ENCODE results near the gene ANO6. TPM values are rescaled to one million over a fixed set of nuclear protein-coding genes. Genes with fewer than 3 reads are reported as not detected.

ANO6 gene
- total RNA-seq, 3 donors from 2014 or later (not counting 1 experiment from before 2014, with no cell fraction given) = 26.6 to 31.0 (median 30.4) TPM

DNA sequence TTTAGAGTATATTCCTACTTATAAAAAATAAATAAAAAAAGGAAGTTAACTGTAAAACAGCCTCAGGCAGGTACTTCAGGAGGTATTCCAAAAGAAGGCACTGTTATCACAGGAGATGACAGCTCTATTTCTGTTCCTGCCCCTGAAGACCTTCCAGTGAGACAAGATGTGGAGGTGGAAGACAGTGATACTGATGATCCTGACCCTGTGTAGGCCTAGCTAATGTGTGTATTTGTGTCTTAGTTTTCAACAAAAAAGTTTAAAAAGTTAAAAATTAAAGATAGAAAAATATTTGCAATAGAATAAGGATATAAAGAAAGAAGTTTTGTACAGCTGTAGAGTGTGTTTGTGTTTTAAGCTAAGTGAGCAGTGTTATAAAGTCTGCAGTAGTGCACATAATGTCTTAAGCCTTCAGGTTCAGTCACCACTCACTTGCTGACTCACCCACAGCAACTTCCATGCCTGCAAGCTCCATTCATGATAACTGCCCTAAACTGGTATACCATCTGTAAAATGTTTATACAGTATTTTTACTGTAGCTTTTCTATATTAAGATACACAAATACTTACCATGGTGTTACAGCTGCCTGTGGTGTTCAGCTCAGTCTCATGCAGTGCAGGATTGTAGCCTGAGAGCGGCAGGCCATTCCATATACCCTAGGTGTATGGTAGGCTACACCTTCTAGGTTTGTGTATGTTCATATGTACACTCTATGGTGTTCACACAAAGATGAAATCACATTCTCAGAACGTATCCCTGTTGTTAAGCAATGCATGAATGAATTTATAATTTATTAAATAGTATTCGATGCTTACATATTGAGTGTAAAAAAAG, 121.1 kb downstream of the ANO6 start:
- Mint-ChIP-seq H3K9me3 (no peaks in the 10 kb centered on the region), H3K36me3 (no peaks in the 10 kb centered on the region), H3K4me1 (no peaks in the 10 kb centered on the region), H3K4me3 (no peak overlapping the region), H3K27me3 (ENCODE audit: low read depth in 2 of 2) (no peaks in the 10 kb centered on the region), H3K27ac (no peak overlapping the region)
- intact Hi-C loops (cut with micrococcal nuclease) = no loop called here
- ATAC-seq (no peak), DNase-seq (no peak)
- TF ChIP-seq, protein P1, sequence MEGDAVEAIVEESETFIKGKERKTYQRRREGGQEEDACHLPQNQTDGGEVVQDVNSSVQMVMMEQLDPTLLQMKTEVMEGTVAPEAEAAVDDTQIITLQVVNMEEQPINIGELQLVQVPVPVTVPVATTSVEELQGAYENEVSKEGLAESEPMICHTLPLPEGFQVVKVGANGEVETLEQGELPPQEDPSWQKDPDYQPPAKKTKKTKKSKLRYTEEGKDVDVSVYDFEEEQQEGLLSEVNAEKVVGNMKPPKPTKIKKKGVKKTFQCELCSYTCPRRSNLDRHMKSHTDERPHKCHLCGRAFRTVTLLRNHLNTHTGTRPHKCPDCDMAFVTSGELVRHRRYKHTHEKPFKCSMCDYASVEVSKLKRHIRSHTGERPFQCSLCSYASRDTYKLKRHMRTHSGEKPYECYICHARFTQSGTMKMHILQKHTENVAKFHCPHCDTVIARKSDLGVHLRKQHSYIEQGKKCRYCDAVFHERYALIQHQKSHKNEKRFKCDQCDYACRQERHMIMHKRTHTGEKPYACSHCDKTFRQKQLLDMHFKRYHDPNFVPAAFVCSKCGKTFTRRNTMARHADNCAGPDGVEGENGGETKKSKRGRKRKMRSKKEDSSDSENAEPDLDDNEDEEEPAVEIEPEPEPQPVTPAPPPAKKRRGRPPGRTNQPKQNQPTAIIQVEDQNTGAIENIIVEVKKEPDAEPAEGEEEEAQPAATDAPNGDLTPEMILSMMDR (IDR thresholded peaks at IDR 0.05) = no peak
- no peaks in the 10 kb centered on the region for H3K9me3 ChIP-seq (ENCODE audit: control insufficient read depth, insufficient read depth, low read length)
- WGBS (ENCODE audit: insufficient coverage) = 100% methylated on average over 3 of the region's 3 CpGs
- H3K27me3 ChIP-seq (ENCODE audit: control insufficient read depth, insufficient read depth, low read length) = no peaks in the 10 kb centered on the region
- H3K4me3 ChIP-seq (ENCODE audit: low read length) = no peak overlapping the region
- no peaks in the 10 kb centered on the region for H3K4me1 ChIP-seq (ENCODE audit: control insufficient read depth, insufficient read depth, low read length)
- H3K36me3 ChIP-seq (ENCODE audit: control insufficient read depth, insufficient read depth, low read length) = peaks cover 5% of the 10 kb centered on the region
- no peak overlapping the region for H3K27ac ChIP-seq (ENCODE audit: low read length)

DNA sequence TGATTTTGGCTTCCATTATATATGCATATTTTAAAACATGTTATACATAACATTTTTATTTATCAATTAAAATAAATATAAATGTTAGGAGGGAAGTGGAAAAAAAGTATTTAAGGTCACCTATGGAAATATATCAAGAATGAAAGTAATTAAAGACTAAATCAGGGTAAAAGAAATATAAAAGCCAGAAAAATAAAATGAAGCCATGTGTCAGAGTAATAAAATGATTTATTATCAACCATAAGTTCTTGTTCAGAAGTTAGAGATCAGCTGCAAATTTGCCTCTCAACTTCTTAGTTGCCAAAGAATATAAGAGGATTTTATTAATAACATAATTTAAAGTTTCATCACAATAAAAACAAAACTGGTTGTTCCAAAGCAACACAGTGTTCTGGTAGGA, 121.9 kb downstream of the ANO6 start:
- Histone ChIP-seq H3K27ac (ENCODE audit: low read length) (no peak overlapping the region), H3K27me3 (ENCODE audit: control insufficient read depth, insufficient read depth, low read length) (no peaks in the 10 kb centered on the region), H3K4me3 (ENCODE audit: low read length) (no peak overlapping the region), H3K9me3 (ENCODE audit: control insufficient read depth, insufficient read depth, low read length) (no peaks in the 10 kb centered on the region), H3K36me3 (ENCODE audit: control insufficient read depth, insufficient read depth, low read length) (peaks cover 1% of the 10 kb centered on the region), H3K4me1 (ENCODE audit: control insufficient read depth, insufficient read depth, low read length) (no peaks in the 10 kb centered on the region)
- H3K4me1 Mint-ChIP-seq = no peaks in the 10 kb centered on the region
- intact Hi-C loops (cut with micrococcal nuclease) = no loop called here
- DNase-seq = no peak
- no peaks in the 10 kb centered on the region for H3K9me3 Mint-ChIP-seq
- TF ChIP-seq, protein P1 (IDR thresholded peaks at IDR 0.05) = no peak
- ATAC-seq = no peak
- no peaks in the 10 kb centered on the region for H3K36me3 Mint-ChIP-seq
- no peaks in the 10 kb centered on the region for H3K27me3 Mint-ChIP-seq (ENCODE audit: low read depth in 2 of 2)
- no peak overlapping the region for H3K4me3 Mint-ChIP-seq
- H3K27ac Mint-ChIP-seq = no peak overlapping the region

GRCh38 chr12:45338272-45338671, 122.4 kb downstream of the ANO6 start:
- ATAC-seq = no peak
- intact Hi-C loops (cut with micrococcal nuclease) = no loop called here
- no peaks in the 10 kb centered on the region for H3K36me3 Mint-ChIP-seq

More at GRCh38 chr12:45338272-45338671, 122.4 kb downstream of the ANO6 start:
- H3K36me3 ChIP-seq (ENCODE audit: control insufficient read depth, insufficient read depth, low read length) = peaks cover 2% of the 10 kb centered on the region
- 96% methylated on average over 1 of the region's 1 CpG for WGBS (ENCODE audit: insufficient coverage)
- Mint-ChIP-seq H3K4me1 (no peaks in the 10 kb centered on the region), H3K9me3 (no peaks in the 10 kb centered on the region), H3K4me3 (no peak overlapping the region), H3K27me3 (ENCODE audit: low read depth in 2 of 2) (no peaks in the 10 kb centered on the region), H3K27ac (no peak overlapping the region)
- DNase-seq = no peak
- H3K4me3 ChIP-seq (ENCODE audit: low read length) = no peak overlapping the region
- H3K27ac ChIP-seq (ENCODE audit: low read length) = no peak overlapping the region
- H3K27me3 ChIP-seq (ENCODE audit: control insufficient read depth, insufficient read depth, low read length) = no peaks in the 10 kb centered on the region
- H3K4me1 ChIP-seq (ENCODE audit: control insufficient read depth, insufficient read depth, low read length) = no peaks in the 10 kb centered on the region
- TF ChIP-seq, protein P1 (IDR thresholded peaks at IDR 0.05) = no peak
- no peaks in the 10 kb centered on the region for H3K9me3 ChIP-seq (ENCODE audit: control insufficient read depth, insufficient read depth, low read length)
